Activated CD4-positive, alpha-beta memory T cell treated with anti-CD3 and anti-CD28 coated beads for 36 hours (primary cell): ENCODE results near the gene RBM20. TPM values are rescaled to one million over a fixed set of nuclear protein-coding genes. Genes with fewer than 3 reads are reported as not detected.
A peak's percentile ranks its signal among the peaks of the same experiment; 100 is the strongest.

ENCODE experiments used
- CTCF ChIA-PET: fragments of 350-600 bp; sonication (Branson Sonifier 250); formaldehyde crosslinking; loops from one replicate; lab custom pipeline; 2021; ENCODE audit warnings: antibody characterized with exemption, inconsistent platforms; lab: Charles Lee
- POLR2A ChIA-PET: fragments of 350-600 bp; sonication (Branson Sonifier 250); formaldehyde crosslinking; loops from one replicate; lab custom pipeline; 2021; ENCODE audit warnings: antibody characterized with exemption; lab: Charles Lee
- DNase-seq: peaks from one replicate; pipeline ENCODE4 v3.0.0-alpha.2; 2020
- H3K27ac Mint-ChIP-seq: one replicate; pipeline ENCODE4 v1.8.0; 2021; ENCODE audit warnings: mixed read lengths
- H3K27me3 Mint-ChIP-seq: one replicate; pipeline ENCODE4 v1.8.0; 2021; ENCODE audit warnings: mixed read lengths
- H3K36me3 Mint-ChIP-seq: one replicate; pipeline ENCODE4 v1.8.0; 2021; ENCODE audit warnings: mixed read lengths
- H3K4me1 Mint-ChIP-seq: one replicate; pipeline ENCODE4 v1.8.0; 2021; ENCODE audit warnings: low read depth, mixed read lengths
- H3K4me3 Mint-ChIP-seq: one replicate; pipeline ENCODE4 v1.8.0; 2021; ENCODE audit warnings: mild to moderate bottlenecking, mixed read lengths
- H3K9me3 Mint-ChIP-seq: one replicate; pipeline ENCODE4 v1.8.0; 2021; ENCODE audit warnings: mixed read lengths
- intact Hi-C: fragments of 100-400 bp; cut with micrococcal nuclease; formaldehyde crosslinking; loops from one replicate; pipeline ENCODE4 v1.15.1; 2023
- total RNA-seq, 2 experiments: library from RNA; stranded (reverse); gene quantifications; one replicate each; pipeline ENCODE4 v1.2.3, GENCODE V29; 2021

RBM20 gene
- total RNA-seq, 2 experiments from 2014 or later = not detected

- Mint-ChIP-seq H3K4me3 (no peak overlapping the region), H3K36me3 (no peaks in the 10 kb centered on the region), H3K27me3 (no peaks in the 10 kb centered on the region), H3K4me1 (peaks cover 5% of the 10 kb centered on the region), H3K9me3 (no peaks in the 10 kb centered on the region), H3K27ac (no peak overlapping the region)
- ChIA-PET CTCF (no interaction called here), POLR2A (no interaction called here)
- no peak for DNase-seq
- intact Hi-C loops = no loop called here
Observed at GRCh38 chr10:110829721-110830410, 185.7 kb downstream of the RBM20 start.

GRCh38 chr10:110833234-110833940 lies 189.3 kb downstream of the RBM20 start:
- Mint-ChIP-seq H3K27ac (no peak overlapping the region), H3K4me3 (no peak overlapping the region), H3K9me3 (no peaks in the 10 kb centered on the region), H3K36me3 (no peaks in the 10 kb centered on the region), H3K4me1 (peaks cover 11% of the 10 kb centered on the region), H3K27me3 (no peaks in the 10 kb centered on the region)
- intact Hi-C loops = no loop called here
- DNase-seq = no peak
- POLR2A ChIA-PET = no interaction called here
- CTCF ChIA-PET = no interaction called here

GRCh38 chr10:110833941-110834628 lies 189.9 kb downstream of the RBM20 start:
- intact Hi-C loops = no loop called here
- POLR2A ChIA-PET = no interaction called here
- no peaks in the 10 kb centered on the region for H3K27me3 Mint-ChIP-seq

GRCh38 chr10:110834629-110835301 lies 190.6 kb downstream of the RBM20 start:
- Mint-ChIP-seq H3K27me3 (no peaks in the 10 kb centered on the region), H3K27ac (no peak overlapping the region), H3K9me3 (no peaks in the 10 kb centered on the region), H3K4me3 (no peak overlapping the region), H3K36me3 (no peaks in the 10 kb centered on the region), H3K4me1 (peaks cover 11% of the 10 kb centered on the region)
- ChIA-PET POLR2A (no interaction called here), CTCF (interaction anchor here (1.2 kb wide), 2 partner anchors 25 to 31 kb away, joined by 3 read pairs; no protein-coding TSS in a partner anchor)
- intact Hi-C loops = no loop called here
- DNase-seq = no peak

More at GRCh38 chr10:110833941-110834628, 189.9 kb downstream of the RBM20 start:
- no peak overlapping the region for H3K4me3 Mint-ChIP-seq
- peaks cover 11% of the 10 kb centered on the region for H3K4me1 Mint-ChIP-seq
- H3K9me3 Mint-ChIP-seq = no peaks in the 10 kb centered on the region
- CTCF ChIA-PET = no interaction called here
- DNase-seq = no peak
- no peak overlapping the region for H3K27ac Mint-ChIP-seq
- H3K36me3 Mint-ChIP-seq = no peaks in the 10 kb centered on the region

- H3K4me1 Mint-ChIP-seq = peaks cover 11% of the 10 kb centered on the region
- no peak overlapping the region for H3K27ac Mint-ChIP-seq
- ChIA-PET CTCF (interaction anchor here (1.2 kb wide), 2 partner anchors 24 to 32 kb away, joined by 3 read pairs; no protein-coding TSS in a partner anchor), POLR2A (no interaction called here)
- intact Hi-C loops = no loop called here
- H3K9me3 Mint-ChIP-seq = no peaks in the 10 kb centered on the region
- H3K36me3 Mint-ChIP-seq = no peaks in the 10 kb centered on the region
- no peak overlapping the region for H3K4me3 Mint-ChIP-seq
- no peak for DNase-seq
- no peaks in the 10 kb centered on the region for H3K27me3 Mint-ChIP-seq
Observed at GRCh38 chr10:110835841-110836240, 191.7 kb downstream of the RBM20 start.

GRCh38 chr10:110836706-110837105 lies 192.6 kb downstream of the RBM20 start:
- Mint-ChIP-seq H3K27me3 (no peaks in the 10 kb centered on the region), H3K36me3 (no peaks in the 10 kb centered on the region), H3K4me3 (no peak overlapping the region), H3K27ac (no peak overlapping the region), H3K4me1 (peaks cover 13% of the 10 kb centered on the region), H3K9me3 (no peaks in the 10 kb centered on the region)
- intact Hi-C loops = no loop called here
- ChIA-PET POLR2A (no interaction called here), CTCF (no interaction called here)
- DNase-seq = no peak

GRCh38 chr10:110837418-110838171 lies 193.5 kb downstream of the RBM20 start:
- POLR2A ChIA-PET = no interaction called here
- Mint-ChIP-seq H3K4me3 (no peak overlapping the region), H3K4me1 (peaks cover 22% of the 10 kb centered on the region)

GRCh38 chr10:110840225-110840922 lies 196.2 kb downstream of the RBM20 start:
- ChIA-PET POLR2A (no interaction called here), CTCF (no interaction called here)
- Mint-ChIP-seq H3K36me3 (no peaks in the 10 kb centered on the region), H3K27ac (no peak overlapping the region), H3K27me3 (no peaks in the 10 kb centered on the region), H3K9me3 (no peaks in the 10 kb centered on the region), H3K4me3 (no peak overlapping the region), H3K4me1 (peaks cover 29% of the 10 kb centered on the region)
- intact Hi-C loops = loop anchor here (5.0 kb wide), 1 partner anchor 38 kb away; no protein-coding TSS in a partner anchor
- no peak for DNase-seq

More at GRCh38 chr10:110837418-110838171, 193.5 kb downstream of the RBM20 start:
- no peak for DNase-seq
- no peaks in the 10 kb centered on the region for H3K36me3 Mint-ChIP-seq
- H3K27ac Mint-ChIP-seq = no peak overlapping the region
- intact Hi-C loops = no loop called here
- H3K27me3 Mint-ChIP-seq = no peaks in the 10 kb centered on the region
- CTCF ChIA-PET = interaction anchor here (1.2 kb wide), 1 partner anchor 57 kb away, joined by 3 read pairs; no protein-coding TSS in a partner anchor
- H3K9me3 Mint-ChIP-seq = no peaks in the 10 kb centered on the region

- intact Hi-C loops = loop anchor here (5.0 kb wide), 1 partner anchor 39 kb away; no protein-coding TSS in a partner anchor
- H3K36me3 Mint-ChIP-seq = no peaks in the 10 kb centered on the region
- H3K27ac Mint-ChIP-seq = no peak overlapping the region
- ChIA-PET CTCF (no interaction called here), POLR2A (no interaction called here)
- H3K4me3 Mint-ChIP-seq = no peak overlapping the region
- H3K27me3 Mint-ChIP-seq = no peaks in the 10 kb centered on the region
- H3K4me1 Mint-ChIP-seq = peaks cover 25% of the 10 kb centered on the region
- no peaks in the 10 kb centered on the region for H3K9me3 Mint-ChIP-seq
- DNase-seq = no peak
Observed at GRCh38 chr10:110840923-110841428, 196.8 kb downstream of the RBM20 start.

GRCh38 chr10:110841767-110842267 lies 197.7 kb downstream of the RBM20 start:
- Mint-ChIP-seq H3K27ac (no peak overlapping the region), H3K4me1 (peaks cover 25% of the 10 kb centered on the region), H3K36me3 (no peaks in the 10 kb centered on the region), H3K9me3 (no peaks in the 10 kb centered on the region), H3K27me3 (no peaks in the 10 kb centered on the region), H3K4me3 (no peak overlapping the region)
- intact Hi-C loops = loop anchor here (2.0 to 5.0 kb wide), 4 partner anchors 23 to 67 kb away; no protein-coding TSS in a partner anchor
- ChIA-PET POLR2A (no interaction called here), CTCF (no interaction called here)
- DNase-seq = peak; percentile 51
